Measurements from ENCODE around the gene FBXO33. TPM values are rescaled to one million over a fixed set of nuclear protein-coding genes. Genes with fewer than 3 reads are reported as not detected.

Gene FBXO33
- total RNA-seq, 2 donors from 2014 or later = 11.9 to 13.2 TPM

GRCh38 chr14:39459795-39460478 lies 27.7 kb upstream of the FBXO33 start:
- DNase-seq = no peak
- no peak for TF ChIP-seq POLR2A (IDR thresholded peaks at IDR 0.05)
- TF ChIP-seq, protein P1, sequence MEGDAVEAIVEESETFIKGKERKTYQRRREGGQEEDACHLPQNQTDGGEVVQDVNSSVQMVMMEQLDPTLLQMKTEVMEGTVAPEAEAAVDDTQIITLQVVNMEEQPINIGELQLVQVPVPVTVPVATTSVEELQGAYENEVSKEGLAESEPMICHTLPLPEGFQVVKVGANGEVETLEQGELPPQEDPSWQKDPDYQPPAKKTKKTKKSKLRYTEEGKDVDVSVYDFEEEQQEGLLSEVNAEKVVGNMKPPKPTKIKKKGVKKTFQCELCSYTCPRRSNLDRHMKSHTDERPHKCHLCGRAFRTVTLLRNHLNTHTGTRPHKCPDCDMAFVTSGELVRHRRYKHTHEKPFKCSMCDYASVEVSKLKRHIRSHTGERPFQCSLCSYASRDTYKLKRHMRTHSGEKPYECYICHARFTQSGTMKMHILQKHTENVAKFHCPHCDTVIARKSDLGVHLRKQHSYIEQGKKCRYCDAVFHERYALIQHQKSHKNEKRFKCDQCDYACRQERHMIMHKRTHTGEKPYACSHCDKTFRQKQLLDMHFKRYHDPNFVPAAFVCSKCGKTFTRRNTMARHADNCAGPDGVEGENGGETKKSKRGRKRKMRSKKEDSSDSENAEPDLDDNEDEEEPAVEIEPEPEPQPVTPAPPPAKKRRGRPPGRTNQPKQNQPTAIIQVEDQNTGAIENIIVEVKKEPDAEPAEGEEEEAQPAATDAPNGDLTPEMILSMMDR (IDR thresholded peaks at IDR 0.05) = no peak
- intact Hi-C loops (cut with DNase I) = no loop called here
- H3K36me3 ChIP-seq (replicated peaks in 1 of 2; ENCODE audit: insufficient read depth in 1 of 2, low read depth in 2 of 2) = no peaks in the 10 kb centered on the region
- 75 to 96% methylated on average over 1 of the region's 1 CpG for WGBS, 2 donors
- no peak for ATAC-seq
- H3K27ac ChIP-seq = no peak overlapping the region
- H3K4me1 ChIP-seq = no peaks in the 10 kb centered on the region
- H3K27me3 ChIP-seq = no peaks in the 10 kb centered on the region
- H3K9me3 ChIP-seq = no peaks in the 10 kb centered on the region
- no peak overlapping the region for H3K4me3 ChIP-seq

GRCh38 chr14:39456702-39457250 lies 24.5 kb upstream of the FBXO33 start:
- no peak for ATAC-seq
- no peaks in the 10 kb centered on the region for H3K9me3 ChIP-seq
- H3K27ac ChIP-seq = no peak overlapping the region
- intact Hi-C loops (cut with DNase I) = no loop called here
- no peaks in the 10 kb centered on the region for H3K4me1 ChIP-seq
- H3K27me3 ChIP-seq = no peaks in the 10 kb centered on the region
- TF ChIP-seq POLR2A (IDR thresholded peaks at IDR 0.05) = no peak
- TF ChIP-seq, protein P1 (IDR thresholded peaks at IDR 0.05) = no peak
- no peaks in the 10 kb centered on the region for H3K36me3 ChIP-seq (replicated peaks in 1 of 2; ENCODE audit: insufficient read depth in 1 of 2, low read depth in 2 of 2)
- no peak for DNase-seq
- H3K4me3 ChIP-seq = no peak overlapping the region

GRCh38 chr14:39454906-39455539 lies 22.8 kb upstream of the FBXO33 start:
- H3K36me3 ChIP-seq (replicated peaks in 1 of 2; ENCODE audit: insufficient read depth in 1 of 2, low read depth in 2 of 2) = no peaks in the 10 kb centered on the region
- no peaks in the 10 kb centered on the region for H3K9me3 ChIP-seq
- DNase-seq (no peak), ATAC-seq (no peak)
- H3K27ac ChIP-seq = no peak overlapping the region
- H3K27me3 ChIP-seq = no peaks in the 10 kb centered on the region
- intact Hi-C loops (cut with DNase I) = no loop called here
- TF ChIP-seq, protein P1 (IDR thresholded peaks at IDR 0.05) = no peak
- TF ChIP-seq POLR2A (IDR thresholded peaks at IDR 0.05) = no peak
- no peak overlapping the region for H3K4me3 ChIP-seq
- H3K4me1 ChIP-seq = no peaks in the 10 kb centered on the region
- 48 to 51% methylated on average over 2 of the region's 2 CpGs for WGBS, 2 donors

DNA sequence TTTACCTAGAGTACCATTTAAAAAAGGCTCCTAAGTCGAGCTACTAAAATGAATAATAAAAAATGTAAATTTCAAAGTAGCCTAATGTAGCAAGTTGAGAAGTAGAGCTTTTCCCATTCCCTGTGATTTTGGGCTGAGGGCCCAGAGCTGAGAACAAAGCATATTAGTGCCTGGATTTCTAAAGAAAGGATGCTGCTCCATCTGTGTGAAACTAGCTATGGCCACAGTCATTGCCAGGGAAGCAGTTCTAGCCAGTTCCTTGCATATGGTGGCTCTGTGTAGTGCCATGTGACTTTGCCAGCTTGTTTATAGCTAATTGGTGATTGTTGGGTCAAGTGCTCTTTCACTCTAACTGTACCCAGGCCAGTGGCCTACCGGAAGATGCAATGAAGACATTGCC lies 20.4 kb upstream of the FBXO33 start:
- Histone ChIP-seq H3K27ac (no peak overlapping the region), H3K27me3 (no peaks in the 10 kb centered on the region), H3K4me3 (no peak overlapping the region), H3K36me3 (replicated peaks in 1 of 2; ENCODE audit: insufficient read depth in 1 of 2, low read depth in 2 of 2) (no peaks in the 10 kb centered on the region), H3K4me1 (no peaks in the 10 kb centered on the region), H3K9me3 (no peaks in the 10 kb centered on the region)
- TF ChIP-seq, protein P1 (IDR thresholded peaks at IDR 0.05) = no peak
- no peak for TF ChIP-seq POLR2A (IDR thresholded peaks at IDR 0.05)
- ATAC-seq (no peak), DNase-seq (no peak)
- 84 to 93% methylated on average over 2 of the region's 2 CpGs for WGBS, 2 donors
- intact Hi-C loops (cut with DNase I) = no loop called here
